ENCODE measurements around the gene GOLGA8M. TPM values are rescaled to one million over a fixed set of nuclear protein-coding genes. Genes with fewer than 3 reads are reported as not detected.
"Not testable (repeated sequence)": the region's sequence is repeated elsewhere in the genome, so short reads cannot be mapped to it uniquely, and the experiment has no call there.

GOLGA8M gene
- total RNA-seq, 4 donors from 2014 or later, result 0.57 TPM; not detected in 3

- Histone ChIP-seq H3K27me3 (no peaks in the 10 kb centered on the region), H3K4me3 (no peak overlapping the region), H3K36me3 (no peaks in the 10 kb centered on the region), H3K9me3 (no peaks in the 10 kb centered on the region), H3K27ac (no peak overlapping the region), H3K4me1 (no peaks in the 10 kb centered on the region)
- intact Hi-C loops (cut with DNase I), result no loop called here
- WGBS, 2 donors, result 92 to 98% methylated on average over 6 to 7 of the region's 14 CpGs
- no peak for TF ChIP-seq POLR2A (IDR thresholded peaks at IDR 0.05)
- no peak for TF ChIP-seq CTCF (IDR thresholded peaks at IDR 0.05)
- DNase-seq, result no peak
Measured at GRCh38 chr15:28725556-28725955, 13.3 kb upstream of the GOLGA8M start.

GRCh38 chr15:28723986-28724385 is 11.8 kb upstream of the GOLGA8M start:
- 50 to 80% methylated on average over 1 to 2 of the region's 5 CpGs for WGBS, 2 donors

GRCh38 chr15:28719626-28720025 is 7.4 kb upstream of the GOLGA8M start:
- DNase-seq, H3K27me3 ChIP-seq: not testable (repeated sequence)
- 55 to 76% methylated on average over 3 to 4 of the region's 4 CpGs for WGBS, 2 donors

More at GRCh38 chr15:28723986-28724385, 11.8 kb upstream of the GOLGA8M start:
- H3K4me1 ChIP-seq; H3K27me3 ChIP-seq; H3K4me3 ChIP-seq; DNase-seq; H3K36me3 ChIP-seq; H3K27ac ChIP-seq; H3K9me3 ChIP-seq; intact Hi-C loops (cut with DNase I): not testable (repeated sequence)

GRCh38 chr15:28718576-28718975 is 6.4 kb upstream of the GOLGA8M start:
- H3K9me3 ChIP-seq; H3K4me1 ChIP-seq; DNase-seq; H3K27me3 ChIP-seq; H3K4me3 ChIP-seq; H3K36me3 ChIP-seq; H3K27ac ChIP-seq; intact Hi-C loops (cut with DNase I): not testable (repeated sequence)
- 74 to 83% methylated on average over 7 to 9 of the region's 11 CpGs for WGBS, 2 donors

More at GRCh38 chr15:28719626-28720025, 7.4 kb upstream of the GOLGA8M start:
- H3K9me3 ChIP-seq; H3K27ac ChIP-seq; intact Hi-C loops (cut with DNase I); H3K4me1 ChIP-seq; H3K4me3 ChIP-seq; H3K36me3 ChIP-seq: not testable (repeated sequence)

- H3K27ac ChIP-seq; intact Hi-C loops (cut with DNase I); H3K27me3 ChIP-seq; H3K4me3 ChIP-seq; H3K36me3 ChIP-seq; H3K4me1 ChIP-seq; H3K9me3 ChIP-seq; DNase-seq: not testable (repeated sequence)
- WGBS, 2 donors, result 73 to 77% methylated on average over 4 of the region's 4 CpGs
Measured at GRCh38 chr15:28714176-28714575, 2.0 kb upstream of the GOLGA8M start.

- H3K4me3 ChIP-seq; H3K27ac ChIP-seq; H3K27me3 ChIP-seq; DNase-seq; H3K36me3 ChIP-seq; H3K9me3 ChIP-seq; H3K4me1 ChIP-seq; intact Hi-C loops (cut with DNase I): not testable (repeated sequence)
- 69% methylated on average over 5 of the region's 9 CpGs; no CpG with 5 or more reads in 1 of the 2 donors for WGBS, 2 donors
Measured at GRCh38 chr15:28703927-28704326, 8.3 kb downstream of the GOLGA8M start.

GRCh38 chr15:28702427-28702826 is 9.8 kb downstream of the GOLGA8M start:
- H3K9me3 ChIP-seq; H3K4me1 ChIP-seq; H3K4me3 ChIP-seq; intact Hi-C loops (cut with DNase I); H3K27ac ChIP-seq; H3K27me3 ChIP-seq; H3K36me3 ChIP-seq; DNase-seq: not testable (repeated sequence)
- 55% methylated on average over 6 of the region's 11 CpGs; no CpG with 5 or more reads in 1 of the 2 donors for WGBS, 2 donors

- H3K4me1 ChIP-seq; H3K9me3 ChIP-seq; H3K36me3 ChIP-seq; DNase-seq; intact Hi-C loops (cut with DNase I); H3K27ac ChIP-seq; H3K4me3 ChIP-seq; H3K27me3 ChIP-seq: not testable (repeated sequence)
- WGBS, 2 donors, result 84 to 94% methylated on average over 18 to 23 of the region's 26 CpGs
Measured at GRCh38 chr15:28694006-28694751, 18.0 kb downstream of the GOLGA8M start.

GRCh38 chr15:28693021-28693420 is 19.2 kb downstream of the GOLGA8M start:
- H3K4me3 ChIP-seq; intact Hi-C loops (cut with DNase I); H3K27ac ChIP-seq; H3K27me3 ChIP-seq; H3K36me3 ChIP-seq; DNase-seq; H3K9me3 ChIP-seq; H3K4me1 ChIP-seq: not testable (repeated sequence)
- 98 to 99% methylated on average over 8 of the region's 14 CpGs for WGBS, 2 donors

GRCh38 chr15:28673533-28673932 is 38.7 kb downstream of the GOLGA8M start:
- H3K9me3 ChIP-seq; intact Hi-C loops (cut with DNase I); H3K27ac ChIP-seq; H3K4me1 ChIP-seq; H3K27me3 ChIP-seq; DNase-seq; H3K4me3 ChIP-seq; H3K36me3 ChIP-seq: not testable (repeated sequence)
- WGBS, 2 donors, result no CpG with 5 or more reads among the region's 2 CpGs

- H3K4me3 ChIP-seq; DNase-seq; H3K27ac ChIP-seq; H3K36me3 ChIP-seq; intact Hi-C loops (cut with DNase I); H3K9me3 ChIP-seq; H3K27me3 ChIP-seq; H3K4me1 ChIP-seq: not testable (repeated sequence)
- no CpG with 5 or more reads among the region's 3 CpGs for WGBS, 2 donors
Measured at GRCh38 chr15:28672122-28672521, 40.1 kb downstream of the GOLGA8M start.

GRCh38 chr15:28666402-28666801 is 45.8 kb downstream of the GOLGA8M start:
- WGBS, 2 donors, result no CpG with 5 or more reads among the region's 4 CpGs
- H3K9me3 ChIP-seq; DNase-seq; intact Hi-C loops (cut with DNase I); H3K27ac ChIP-seq; H3K4me3 ChIP-seq; H3K36me3 ChIP-seq; H3K4me1 ChIP-seq; H3K27me3 ChIP-seq: not testable (repeated sequence)

- H3K27ac ChIP-seq; DNase-seq; H3K4me1 ChIP-seq; H3K4me3 ChIP-seq; H3K36me3 ChIP-seq; intact Hi-C loops (cut with DNase I); H3K9me3 ChIP-seq; H3K27me3 ChIP-seq: not testable (repeated sequence)
- WGBS, 2 donors, result 86 to 93% methylated on average over 6 of the region's 6 CpGs
Measured at GRCh38 chr15:28664575-28664974, 47.6 kb downstream of the GOLGA8M start.

Measured in esophagus squamous epithelium (tissue), 5 donors.